Activated CD4-positive, alpha-beta T cell treated with anti-CD3 and anti-CD28 coated beads, Interleukin-2, Interleukin-6, amounts not matched to agents 100 ng/mL and 50 ng/mL, durations not matched to agents 16 hours and 8 hours (primary cell): ENCODE data around the gene TNFSF4.

Source experiments
- DNase-seq: peaks from one replicate; pipeline ENCODE4 v3.0.0-alpha.2; 2020

The TNFSF4 gene

DNA sequence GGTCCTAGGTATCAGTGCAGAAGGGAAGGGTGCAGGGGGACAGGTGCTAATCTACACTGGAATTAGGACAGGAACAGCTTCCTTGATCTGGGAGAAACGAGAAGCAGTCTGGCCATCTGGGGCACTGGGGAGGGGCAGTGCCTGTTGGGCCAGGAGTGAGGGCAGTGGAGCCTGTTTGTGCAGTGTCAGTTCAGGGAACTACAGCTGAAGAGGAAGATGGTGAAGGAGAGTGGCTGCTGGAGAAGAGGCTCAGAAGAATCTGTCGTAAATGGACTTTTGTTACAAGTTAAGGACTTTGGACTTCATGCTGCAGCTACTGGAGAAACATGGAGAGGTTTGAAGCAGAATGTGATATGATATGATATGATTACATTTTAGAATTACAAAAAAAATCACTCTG lies 3.2 kb upstream of the TNFSF4 start:
- DNase-seq: no peak

DNA sequence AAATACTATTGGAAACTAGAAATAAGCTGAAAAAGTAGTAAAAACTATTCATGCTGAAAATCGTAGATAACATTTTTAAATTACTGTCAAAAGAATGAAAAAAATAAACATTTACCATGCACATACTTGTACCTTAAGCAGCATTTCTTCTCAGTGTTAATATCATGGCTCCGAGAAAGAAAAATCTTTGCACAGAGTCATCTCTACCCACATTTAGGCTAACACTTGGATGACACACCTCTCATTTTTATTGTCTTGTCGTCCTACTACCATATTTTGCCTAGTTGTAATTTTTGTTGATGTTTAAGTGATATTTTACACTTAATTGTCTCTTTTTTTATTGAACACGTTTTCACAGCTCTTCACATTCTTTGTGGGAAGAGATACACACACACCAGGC lies 1.7 kb upstream of the TNFSF4 start:
- DNase-seq: no peak

DNA sequence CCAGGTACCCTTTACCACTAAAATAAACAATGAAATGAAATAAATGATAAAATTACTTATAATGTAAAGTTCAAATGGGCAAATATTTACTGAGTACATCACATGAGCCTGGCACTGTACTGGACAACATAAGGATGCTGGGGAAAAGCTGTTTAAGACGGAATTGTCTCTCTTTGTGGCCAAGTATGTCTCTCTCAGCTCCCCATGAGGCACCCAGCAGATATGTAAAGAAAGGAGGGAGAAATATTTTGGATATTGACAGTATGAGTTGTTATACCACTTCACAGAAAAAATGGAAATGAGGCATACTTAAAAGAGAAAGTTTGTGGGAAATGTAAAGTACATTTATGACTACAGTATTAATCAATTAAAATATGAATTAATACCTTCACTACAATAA lies 1.0 kb upstream of the TNFSF4 start:
- no peak for DNase-seq

DNA sequence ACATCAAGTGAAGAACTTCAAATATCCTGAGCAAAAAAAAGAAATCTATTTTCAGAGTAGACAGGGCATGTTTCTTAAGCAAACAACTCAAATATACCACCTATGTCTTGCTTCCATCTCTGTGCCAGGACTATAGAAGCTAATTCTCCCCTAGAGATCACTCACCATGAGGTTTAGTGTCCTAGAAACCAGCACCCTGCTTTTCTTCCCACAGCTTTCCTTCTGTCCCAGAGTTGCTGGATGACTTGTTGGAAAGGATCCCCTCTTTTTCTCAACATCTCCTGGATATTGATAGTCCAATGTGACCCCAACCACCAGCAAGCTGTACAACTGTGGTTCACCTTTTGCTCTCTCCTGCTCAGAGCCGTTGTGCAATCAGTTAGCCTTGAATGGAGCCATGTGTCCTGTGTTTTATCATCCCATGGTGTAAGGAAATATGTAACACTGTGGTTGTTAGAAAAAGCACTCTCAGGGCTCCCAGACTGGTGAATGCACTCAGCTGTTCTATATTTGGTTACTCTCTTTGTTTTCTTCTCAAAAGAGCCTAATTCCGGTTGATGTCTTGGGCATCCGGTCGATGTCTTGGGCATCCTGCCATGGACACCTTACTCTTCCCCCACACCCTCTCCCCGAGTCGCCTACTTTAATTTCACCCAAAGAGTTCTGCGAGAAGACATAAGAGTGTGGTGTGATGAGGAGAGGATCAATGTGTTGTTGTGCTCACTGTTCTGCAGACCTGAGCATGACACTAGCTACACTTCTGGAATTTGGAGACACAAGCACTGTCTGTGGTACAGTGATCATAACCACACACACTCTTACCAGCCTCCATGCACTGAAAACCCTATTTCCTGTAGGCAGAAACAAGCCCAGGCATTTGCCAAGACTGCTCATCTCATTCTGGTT lies 1.7 kb downstream of the TNFSF4 start:
- DNase-seq: peak; percentile 33

DNA sequence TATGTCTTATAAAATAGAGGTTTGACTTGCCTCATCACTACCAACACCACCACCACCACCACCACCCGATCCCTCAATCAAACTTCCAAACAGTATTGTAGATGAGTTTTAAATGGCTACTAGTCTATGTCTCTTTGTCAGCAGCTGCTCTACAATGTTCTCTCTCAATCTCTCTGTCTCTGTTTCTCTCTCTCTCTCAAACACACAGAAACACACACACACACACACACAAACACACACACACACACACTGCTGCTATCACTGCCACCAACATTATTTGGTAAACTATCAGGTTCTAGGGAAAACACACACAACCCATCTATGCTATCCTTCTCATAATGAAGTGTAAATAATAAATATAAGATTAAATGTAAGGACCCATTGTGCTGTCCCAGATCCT lies 2.4 kb downstream of the TNFSF4 start:
- DNase-seq: no peak

DNA sequence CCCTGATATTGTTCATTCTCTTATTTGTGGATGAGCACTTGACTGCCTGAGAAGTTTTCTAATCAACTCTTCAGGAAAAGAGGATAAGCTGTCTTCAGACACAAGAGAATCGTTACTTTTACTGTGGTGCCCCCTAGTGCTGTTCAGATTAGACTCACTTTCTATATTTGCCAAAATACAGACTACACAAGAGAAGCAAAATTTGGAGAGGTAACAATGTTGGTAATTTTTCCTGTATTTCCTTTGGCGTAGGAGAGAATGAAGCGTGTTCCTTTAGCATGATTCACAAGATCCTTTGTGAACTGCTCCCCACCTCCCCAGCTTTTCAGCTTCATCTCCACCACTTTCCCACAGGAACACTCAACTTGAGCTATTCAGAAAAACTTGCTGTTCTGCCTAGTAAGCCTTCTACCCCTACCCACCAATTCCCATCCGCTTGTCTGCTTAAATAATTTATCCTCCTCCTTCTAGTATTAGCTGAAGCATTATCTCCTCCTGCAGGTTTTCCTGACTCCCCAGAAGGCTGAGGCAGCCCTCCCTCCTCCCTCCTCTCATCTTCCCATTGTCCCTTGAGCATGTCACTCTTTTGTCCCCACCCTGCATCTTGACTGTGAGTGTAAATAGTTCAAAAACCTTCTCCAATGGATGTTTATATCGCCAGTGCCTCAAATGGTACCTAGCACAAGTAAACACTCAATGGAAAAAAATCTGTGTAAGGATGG lies 4.5 kb downstream of the TNFSF4 start:
- peak; percentile 33 for DNase-seq

DNA sequence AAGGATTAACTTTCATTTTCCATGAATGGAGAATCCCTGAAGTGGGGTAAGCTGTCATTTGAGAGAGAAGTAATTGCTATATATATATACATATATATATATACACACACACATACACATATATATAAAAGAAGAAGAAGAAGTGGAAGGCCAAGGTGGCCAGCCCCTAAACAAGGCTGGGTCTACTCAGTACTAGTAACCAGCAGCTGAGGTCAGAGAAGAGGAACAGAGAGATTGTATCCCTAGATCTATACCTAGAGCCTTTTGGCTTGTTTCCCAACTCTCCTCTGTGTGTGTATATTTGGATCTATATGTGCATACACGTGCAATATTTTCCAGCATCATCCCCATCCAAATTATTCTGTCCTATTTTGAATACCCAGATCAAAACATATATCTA lies 5.2 kb downstream of the TNFSF4 start:
- DNase-seq: no peak

DNA sequence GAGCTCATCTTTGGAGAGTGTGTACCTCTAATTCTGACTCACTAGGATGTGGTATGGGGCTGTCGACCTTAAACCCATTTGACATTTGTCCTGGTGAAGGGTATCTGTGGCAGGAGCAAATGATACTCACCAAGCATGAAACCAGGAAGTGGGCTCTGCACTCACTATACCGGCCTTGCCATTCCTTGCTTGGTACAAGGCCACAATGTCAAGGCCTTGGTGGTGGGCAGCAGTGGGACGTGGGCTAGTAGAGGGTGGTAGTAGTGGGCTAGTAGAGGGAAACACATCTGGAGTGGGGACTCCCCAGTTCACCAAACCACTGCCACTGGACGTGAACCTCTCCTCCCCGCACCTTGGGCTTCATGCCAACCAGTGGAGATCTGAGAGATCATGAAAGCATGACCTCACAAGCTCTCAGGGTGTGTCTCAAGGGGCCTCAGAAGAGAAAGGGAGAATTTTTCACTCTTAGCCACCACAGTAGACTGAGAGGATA lies 11.5 kb downstream of the TNFSF4 start:
- DNase-seq: peak; percentile 58

DNA sequence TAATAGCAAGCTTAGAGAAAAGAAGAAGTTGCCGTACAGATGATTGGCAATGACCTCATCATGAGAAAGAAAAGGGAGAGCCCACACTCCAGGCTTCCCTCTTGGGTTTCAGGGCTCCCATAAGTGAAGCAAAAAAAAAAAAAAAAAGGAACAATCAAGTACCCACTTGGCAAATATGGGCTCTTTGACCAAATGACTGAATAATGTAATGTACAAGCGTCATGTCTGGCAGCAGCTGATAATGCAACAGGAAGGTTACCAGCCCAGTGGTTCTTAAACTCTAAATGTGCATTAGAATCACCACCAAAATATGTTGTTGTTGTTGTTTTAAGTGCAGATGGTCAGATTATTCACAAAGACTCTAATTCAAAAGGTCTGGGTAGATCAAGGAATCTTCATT lies 13.5 kb downstream of the TNFSF4 start:
- no peak for DNase-seq

DNA sequence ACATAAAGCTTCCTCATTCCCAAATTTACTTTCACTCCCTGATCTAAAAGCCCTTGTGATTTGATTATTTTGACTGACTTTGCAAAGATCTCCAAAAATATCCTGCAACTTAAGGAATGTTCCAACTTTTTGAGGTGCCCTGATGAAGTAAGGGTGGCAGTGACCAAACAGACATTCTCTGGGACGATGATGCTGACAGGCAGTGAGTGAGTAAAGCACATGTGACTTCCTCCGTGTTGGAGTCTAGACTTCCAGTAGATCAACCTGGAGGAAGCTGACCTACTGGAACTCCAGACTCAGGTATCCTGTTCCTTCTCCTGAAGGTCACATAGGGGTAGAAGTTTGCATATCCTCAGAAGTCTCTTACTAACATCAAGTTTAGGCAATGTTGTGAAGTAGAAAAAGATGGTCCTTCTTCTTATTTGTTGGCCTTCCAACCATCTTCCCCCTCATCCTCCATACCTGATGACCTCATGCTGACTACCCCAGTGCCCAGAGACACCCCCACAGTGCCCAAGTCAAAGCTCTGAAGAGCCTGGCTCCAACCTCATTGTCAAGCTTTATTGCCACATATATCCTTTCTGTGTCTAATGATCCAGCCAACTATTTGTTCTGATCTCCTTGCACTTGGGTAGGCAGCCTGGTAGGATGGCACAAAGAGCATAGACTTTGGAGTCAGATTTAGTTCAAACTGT lies 16.0 kb downstream of the TNFSF4 start:
- DNase-seq: no peak

DNA sequence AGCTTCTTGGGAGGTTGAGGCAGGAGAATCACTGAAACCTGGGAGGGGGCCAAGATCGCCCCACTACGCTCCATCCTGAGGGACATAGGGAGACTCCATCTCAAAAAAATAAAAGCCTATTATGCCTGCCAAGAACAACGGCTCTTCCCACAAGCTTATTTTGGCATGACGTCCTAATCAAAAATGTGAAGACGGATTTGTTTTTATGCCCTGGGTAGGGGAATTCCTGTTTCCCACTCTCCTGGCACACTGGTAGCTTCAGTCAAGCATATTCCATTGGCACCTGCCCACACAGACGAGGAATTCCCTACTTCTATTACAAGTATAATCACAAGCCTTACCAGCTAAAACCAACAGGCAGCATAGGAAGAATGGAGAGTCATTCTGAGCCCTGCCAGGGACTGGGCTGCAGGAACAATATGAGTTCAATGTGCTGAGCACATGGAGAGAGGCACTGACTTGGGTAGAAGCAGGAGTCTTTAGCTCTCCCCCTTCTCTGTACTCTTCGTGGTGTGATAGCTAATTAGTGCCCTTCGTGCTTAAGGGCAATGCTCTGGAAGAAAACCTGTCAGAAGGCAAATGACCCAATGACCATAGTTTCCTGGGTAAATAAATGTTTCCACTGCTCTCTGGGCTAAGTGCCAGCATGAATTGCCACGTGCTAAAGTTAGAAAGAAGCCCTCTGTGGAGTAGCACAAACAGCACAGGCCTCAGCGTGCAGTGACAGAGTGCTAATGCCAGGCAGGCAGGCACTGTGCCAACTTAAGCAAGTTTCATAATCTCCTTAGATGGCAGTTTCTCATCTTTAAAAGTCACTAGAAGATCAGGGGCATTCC lies 16.8 kb downstream of the TNFSF4 start:
- no peak for DNase-seq

DNA sequence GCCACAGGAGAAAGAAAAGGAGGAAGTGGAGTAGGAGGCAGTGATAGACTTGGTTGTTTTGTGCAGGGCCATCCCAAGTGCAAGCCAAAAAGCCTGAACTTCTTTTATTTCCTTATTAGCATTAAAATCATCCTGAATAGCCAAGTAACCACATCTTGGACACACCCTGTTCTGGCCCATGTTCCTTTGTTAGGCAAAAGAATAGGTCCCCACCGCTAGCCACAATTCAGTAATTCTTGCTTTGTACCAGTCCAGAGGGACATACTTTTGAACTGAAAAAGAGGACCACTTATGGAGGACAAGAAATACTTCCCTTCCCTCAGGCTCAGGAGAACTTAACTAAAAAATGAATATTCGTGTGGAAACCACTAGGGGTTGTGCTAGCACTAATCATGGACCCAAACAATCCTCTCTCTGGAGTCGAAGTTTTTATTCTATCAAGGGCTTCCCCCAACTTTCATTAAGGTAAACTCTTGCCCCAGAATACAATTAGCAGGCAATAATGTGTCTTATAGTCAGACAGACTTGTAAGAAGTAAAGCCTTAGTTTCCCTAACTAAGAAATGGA lies 19.4 kb downstream of the TNFSF4 start:
- no peak for DNase-seq

DNA sequence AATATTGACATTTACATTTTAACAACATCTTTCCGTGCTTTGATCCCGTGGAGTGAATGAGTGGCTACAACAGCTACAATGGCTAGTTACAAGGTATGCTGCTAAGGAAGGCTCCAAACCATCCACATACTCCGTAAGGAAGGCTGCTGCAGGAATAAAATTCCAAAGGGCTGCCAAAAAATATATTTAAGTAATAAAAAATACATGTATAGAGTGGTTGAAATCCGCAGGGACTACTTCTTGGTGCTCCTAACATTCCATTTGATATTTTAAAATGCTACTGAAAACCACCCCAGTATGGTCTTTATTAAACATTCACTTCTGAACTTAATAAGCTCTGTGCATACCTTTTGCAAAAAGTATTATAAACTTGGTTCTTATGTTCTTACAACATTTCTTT lies 25.3 kb downstream of the TNFSF4 start:
- no peak for DNase-seq

DNA sequence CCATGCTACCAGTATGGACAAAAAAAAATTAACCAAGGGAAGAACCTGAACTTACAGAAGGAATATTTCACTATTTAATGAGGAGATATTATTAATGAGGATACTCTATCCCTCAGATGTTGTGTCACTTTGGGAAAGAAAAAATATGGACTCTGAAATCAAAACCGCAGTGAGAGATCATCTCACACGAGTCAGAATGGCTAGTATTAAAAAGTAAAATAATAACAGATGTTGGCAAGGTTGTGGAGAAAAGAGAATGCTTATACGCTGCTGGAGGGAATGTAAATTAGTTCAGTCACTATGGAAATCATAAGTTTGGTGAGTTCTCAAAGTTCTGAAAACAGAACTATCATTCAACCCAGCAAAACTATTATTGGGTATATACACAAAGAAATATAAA lies 30.9 kb downstream of the TNFSF4 start:
- DNase-seq: no peak

DNA sequence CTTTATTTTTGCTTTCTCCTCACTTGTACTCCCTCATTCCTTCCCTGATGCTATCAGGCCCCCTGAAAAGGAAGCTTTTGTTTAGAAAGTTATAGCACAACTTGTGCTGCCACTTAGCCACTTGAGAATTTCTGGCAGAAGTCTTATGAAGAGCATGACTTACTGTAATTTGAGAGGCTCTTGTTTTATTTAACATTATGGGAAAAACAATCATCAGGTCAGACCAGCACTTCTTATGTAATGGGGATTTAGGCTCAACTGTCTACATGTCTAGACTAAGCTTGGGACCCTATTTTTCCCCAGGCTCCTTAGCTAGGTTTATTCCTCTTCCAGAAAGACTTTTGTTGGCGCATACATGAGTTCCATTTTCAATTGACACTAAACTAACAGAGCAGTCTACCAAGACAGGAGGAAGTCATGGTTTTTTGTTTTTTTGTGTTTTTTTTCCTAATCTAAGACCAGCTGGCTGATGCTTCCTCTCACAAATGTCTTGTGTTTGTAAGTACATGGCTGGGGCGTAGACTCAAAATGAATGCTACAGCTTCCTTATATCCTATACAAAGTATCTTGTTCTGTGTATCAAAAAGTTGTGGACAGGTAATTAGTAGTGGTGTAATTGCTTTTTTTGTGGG lies 31.5 kb downstream of the TNFSF4 start:
- DNase-seq: no peak

DNA sequence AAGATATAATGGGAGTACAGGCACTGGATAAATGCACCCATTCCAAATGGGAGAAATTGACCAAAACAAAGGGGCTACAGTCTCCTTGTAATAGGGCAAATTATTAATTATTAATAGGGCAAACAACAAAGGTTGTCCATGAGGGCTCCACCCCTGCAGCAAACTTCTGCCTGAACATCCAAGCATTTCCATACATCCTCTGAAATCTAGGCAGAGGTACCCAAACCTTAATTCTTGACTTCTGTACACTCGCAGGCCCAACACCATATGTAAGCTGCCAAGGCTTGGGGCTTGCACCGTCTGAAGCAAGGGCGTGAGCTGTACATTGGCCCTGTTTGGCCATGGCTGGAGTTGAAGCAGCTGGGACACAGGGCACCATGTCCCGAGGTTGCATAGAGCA lies 33.7 kb downstream of the TNFSF4 start:
- no peak for DNase-seq

DNA sequence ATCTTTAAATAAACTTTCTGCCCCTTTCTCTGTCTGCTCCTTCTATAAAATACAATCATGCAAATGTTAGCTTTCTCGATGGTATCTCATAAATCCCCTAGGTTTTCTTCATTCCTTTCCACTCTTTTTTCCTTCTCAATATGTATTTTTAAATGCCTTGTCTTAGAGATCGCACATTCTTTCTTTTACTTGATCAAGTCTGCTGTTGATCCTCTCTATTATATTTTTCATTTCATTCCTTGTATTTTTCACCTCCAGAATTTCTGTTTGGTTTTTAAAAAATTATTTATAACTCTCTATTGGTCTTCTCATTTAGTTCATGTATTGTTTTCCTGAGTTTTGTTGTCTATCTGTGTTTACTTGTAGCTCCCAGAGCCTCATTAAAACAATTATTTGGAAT lies 36.0 kb downstream of the TNFSF4 start:
- no peak for DNase-seq

DNA sequence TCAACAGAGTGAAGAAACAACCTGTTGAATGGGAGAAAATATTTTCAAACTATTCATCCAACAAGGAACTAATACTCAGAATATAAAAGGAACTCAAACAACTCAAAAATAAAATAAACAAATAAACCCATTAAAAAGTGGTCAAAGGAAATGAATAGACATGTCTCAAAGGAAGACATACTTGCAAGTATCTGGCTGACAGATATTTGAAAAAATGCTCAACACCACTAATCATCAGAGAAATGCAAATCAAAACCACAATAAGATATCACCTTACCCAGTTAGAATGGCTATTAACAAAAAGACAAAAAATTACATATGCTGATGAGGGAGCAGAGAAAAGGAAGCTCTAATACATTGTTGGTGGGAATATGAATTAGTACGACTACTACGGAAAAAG lies 38.2 kb downstream of the TNFSF4 start:
- no peak for DNase-seq

DNA sequence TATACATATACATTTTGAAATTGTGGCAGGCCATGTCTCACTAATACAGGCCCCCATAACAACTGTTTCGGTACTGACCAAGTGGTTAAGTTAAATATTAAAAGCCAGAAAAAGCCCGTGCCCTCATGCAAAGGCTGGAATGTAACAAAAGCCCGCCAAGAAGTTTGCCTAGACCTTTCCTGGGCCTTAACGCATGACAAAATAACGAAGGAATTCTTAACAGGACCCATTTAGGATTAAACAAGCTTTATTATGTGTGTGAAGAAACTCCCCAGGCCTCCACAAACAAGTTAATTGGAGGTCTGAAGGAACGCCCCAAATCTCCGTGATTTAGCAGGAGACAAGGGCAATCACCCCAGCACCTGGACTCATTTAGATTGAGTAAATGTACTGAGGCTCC lies 42.4 kb downstream of the TNFSF4 start:
- no peak for DNase-seq

DNA sequence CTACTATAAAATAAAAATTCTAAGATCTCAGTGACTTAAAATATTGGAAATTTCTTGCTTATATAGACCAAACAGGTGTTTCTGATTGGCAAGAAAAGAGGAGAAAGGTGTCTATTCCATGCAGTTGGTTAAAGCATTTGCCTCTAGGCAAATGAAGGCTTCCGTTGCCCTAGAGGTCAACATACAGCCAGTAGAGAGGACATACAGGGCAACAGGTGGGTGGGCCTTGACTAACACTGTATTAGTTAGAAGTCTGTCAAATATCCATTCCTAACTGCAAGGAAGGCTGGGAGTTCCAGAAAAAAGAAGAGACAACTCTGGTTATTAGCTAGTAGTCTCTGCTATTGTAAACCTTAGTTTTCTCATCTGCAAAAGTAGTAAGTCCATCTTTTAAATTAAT lies 43.0 kb downstream of the TNFSF4 start:
- no peak for DNase-seq

DNA sequence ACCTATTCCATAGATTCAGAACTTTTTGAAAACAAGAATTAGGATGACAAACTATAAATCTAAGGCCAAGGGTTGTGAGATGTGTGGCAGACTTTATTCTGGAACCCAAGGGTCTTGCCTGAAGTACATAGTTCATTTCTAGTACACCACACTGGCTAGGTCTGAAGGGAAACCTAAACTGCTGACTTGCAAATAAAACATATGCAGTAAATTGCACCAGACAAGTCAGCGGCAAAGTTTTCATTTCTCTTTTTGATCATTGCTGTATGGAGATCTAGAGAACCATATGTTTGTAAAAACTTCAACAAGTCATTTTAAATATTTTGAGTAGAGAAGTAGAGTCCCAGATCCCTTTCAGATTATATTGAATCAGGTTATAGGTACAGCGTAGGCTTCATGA lies 43.9 kb downstream of the TNFSF4 start:
- no peak for DNase-seq

DNA sequence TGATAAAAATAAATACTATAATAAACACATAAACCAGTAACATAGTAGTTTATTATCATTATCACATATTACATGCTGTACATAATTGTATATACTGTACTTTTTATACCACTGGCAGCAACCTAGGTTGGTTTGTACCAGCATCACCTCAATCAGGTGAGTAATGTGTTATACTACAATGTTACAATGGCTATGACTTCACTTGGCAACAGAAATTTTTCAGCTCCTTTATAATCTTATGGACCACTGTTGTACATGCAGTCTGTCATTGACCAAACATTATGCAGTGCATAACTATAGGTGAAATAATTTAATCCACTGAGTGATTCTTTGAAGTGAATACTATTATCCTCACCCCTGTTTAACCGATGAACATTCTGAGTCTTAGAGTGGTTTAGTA lies 44.5 kb downstream of the TNFSF4 start:
- DNase-seq: no peak
